H1 (cell line): ENCODE results near the gene KLHL28. TPM values are rescaled to one million over a fixed set of nuclear protein-coding genes. Genes with fewer than 3 reads are reported as not detected.

Experiments used
- CTCF ChIA-PET: fragments of 300-600 bp; sonication (Branson Sonifier 250); formaldehyde crosslinking; loops from one replicate; lab custom pipeline; 2021; ENCODE audit not compliant: partially characterized antibody; lab: Charles Lee
- POLR2A ChIA-PET: fragments of 300-600 bp; sonication (Branson Sonifier 250); formaldehyde crosslinking; loops from one replicate; lab custom pipeline; 2021; ENCODE audit warnings: inconsistent platforms; ENCODE audit not compliant: partially characterized antibody; lab: Charles Lee
- DNase-seq, 2 experiments: peaks; one replicate each; pipeline versions ENCODE4 v3.0.0 to v3.0.0-alpha.2; 2010 to 2022; ENCODE audit warnings: low spot score in 2 of 2, low read depth in 1 of 2, mixed read lengths in 1 of 2
- FAIRE-seq: peaks from 2 replicates; lab custom pipeline; 2011; peaks lifted over from hg19 to GRCh38; lab: Jason Lieb, UNC
- H2AFZ ChIP-seq: 2 replicates; pipeline ENCODE4 v1.8.1; 2012; ENCODE audit warnings: low read length, inconsistent platforms
- H2AK5ac ChIP-seq: 2 replicates; pipeline ENCODE4 v1.6.1; 2013; ENCODE audit warnings: low read depth, low read length
- H2BK120ac ChIP-seq: replicated peaks from 2 replicates; pipeline ENCODE3; 2013; ENCODE audit warnings: low read depth, low read length, inconsistent platforms
- H2BK12ac ChIP-seq: 2 replicates; pipeline ENCODE4 v1.6.1; 2013; ENCODE audit warnings: low read depth, low read length
- H2BK15ac ChIP-seq: 2 replicates; pipeline ENCODE4 v1.6.1; 2013; ENCODE audit warnings: low read length
- H2BK20ac ChIP-seq: 2 replicates; pipeline ENCODE4 v1.6.1; 2013; ENCODE audit warnings: low read length
- H2BK5ac ChIP-seq: 2 replicates; pipeline ENCODE4 v1.6.1; 2013; ENCODE audit warnings: low read depth, low read length
- H3K14ac ChIP-seq: 2 replicates; pipeline ENCODE4 v1.6.1; 2013; ENCODE audit warnings: inconsistent platforms; ENCODE audit not compliant: insufficient read length
- H3K18ac ChIP-seq: 2 replicates; pipeline ENCODE4 v1.6.1; 2013; ENCODE audit warnings: low read length; ENCODE audit errors: extremely low read depth
- H3K23ac ChIP-seq: 2 replicates; pipeline ENCODE4 v1.6.1; 2013; ENCODE audit warnings: inconsistent platforms; ENCODE audit not compliant: insufficient read length
- H3K23me2 ChIP-seq: 2 replicates; pipeline ENCODE4 v1.6.1; 2013; ENCODE audit warnings: low read depth, low read length
- H3K27ac ChIP-seq: 2 replicates; pipeline ENCODE4 v1.6.1; 2011; ENCODE audit warnings: low read depth, low read length, inconsistent platforms
- H3K27me3 ChIP-seq, 4 experiments: replicated peaks in 1 of 4; 1 replicate in 1 of 4; 2 replicates in 3 of 4; pipeline versions ENCODE4 v1.6.1 to v1.8.1; 2011 to 2013; ENCODE audit warnings: low read length in 3 of 4, mild to moderate bottlenecking in 3 of 4, inconsistent platforms in 2 of 4, mixed read lengths in 2 of 4, moderate library complexity in 1 of 4; ENCODE audit not compliant: control insufficient read depth in 3 of 4, insufficient read depth in 3 of 4; ENCODE audit errors: extremely low read depth in 1 of 4
- H3K36me3 ChIP-seq, 4 experiments: 2 replicates each; pipeline versions ENCODE4 v1.6.1 to v1.8.1; 2011 to 2013; ENCODE audit warnings: mild to moderate bottlenecking in 4 of 4, low read length in 3 of 4, moderate library complexity in 2 of 4, control low read depth in 1 of 4, inconsistent platforms in 1 of 4; ENCODE audit not compliant: insufficient read depth in 4 of 4, control insufficient read depth in 2 of 4
- H3K4ac ChIP-seq: replicated peaks from 2 replicates; pipeline ENCODE3; 2013; ENCODE audit warnings: low read length, low read depth, mixed read lengths, inconsistent platforms; ENCODE audit not compliant: insufficient read length
- H3K4me1 ChIP-seq, 4 experiments: replicated peaks in 1 of 4; 1 replicate in 1 of 4; 2 replicates in 3 of 4; pipeline versions ENCODE4 v1.6.1 to v1.8.1; 2011 to 2013; ENCODE audit warnings: low read length in 3 of 4, inconsistent platforms in 2 of 4, mixed read lengths in 1 of 4; ENCODE audit not compliant: insufficient read depth in 4 of 4, control insufficient read depth in 3 of 4
- H3K4me2 ChIP-seq, 2 experiments: 2 replicates each; pipeline versions ENCODE4 v1.6.1 to v1.8.1; 2011 to 2013; ENCODE audit warnings: low read depth in 2 of 2, low read length in 2 of 2, control low read depth in 1 of 2, inconsistent platforms in 1 of 2, mild to moderate bottlenecking in 1 of 2; ENCODE audit not compliant: insufficient read depth in 1 of 2
- H3K4me3 ChIP-seq, 4 experiments: fragments of 200-600, 300-600 bp in 1 of 4; sonication (generic), shearing (Covaris generic), sonication (Bioruptor Twin) in 1 of 4; 2 replicates each; pipeline versions ENCODE4 v1.5.1 to v1.8.1; 2011 to 2016; ENCODE audit warnings: low read length in 4 of 4, low read depth in 3 of 4, control low read depth in 2 of 4, inconsistent platforms in 2 of 4, mild to moderate bottlenecking in 2 of 4, mixed read lengths in 1 of 4, moderate library complexity in 1 of 4; ENCODE audit not compliant: insufficient read depth in 2 of 4; ENCODE audit errors: extremely low read depth in 1 of 4
- H3K56ac ChIP-seq: replicated peaks from 2 replicates; pipeline ENCODE3; 2013; ENCODE audit warnings: low read depth, mild to moderate bottlenecking, mixed read lengths, low read length, inconsistent platforms; ENCODE audit not compliant: insufficient read length
- H3K79me1 ChIP-seq: 2 replicates; pipeline ENCODE4 v1.6.1; 2013; ENCODE audit warnings: low read depth, low read length, control low read depth
- H3K79me2 ChIP-seq, 2 experiments: 2 replicates each; pipeline versions ENCODE4 v1.6.1 to v1.8.1; 2012 to 2013; ENCODE audit warnings: low read length in 2 of 2, mild to moderate bottlenecking in 2 of 2, inconsistent platforms in 1 of 2; ENCODE audit not compliant: insufficient read depth in 2 of 2, control insufficient read depth in 1 of 2
- H3K9ac ChIP-seq, 4 experiments: replicated peaks in 1 of 4; 1 replicate in 1 of 4; 2 replicates in 3 of 4; pipeline versions ENCODE4 v1.6.1 to v1.8.1; 2011 to 2013; ENCODE audit warnings: low read depth in 3 of 4, low read length in 3 of 4, control low read depth in 2 of 4, mild to moderate bottlenecking in 2 of 4, moderate library complexity in 2 of 4, inconsistent platforms in 1 of 4; ENCODE audit errors: extremely low read depth in 1 of 4
- H3K9me3 ChIP-seq, 2 experiments: 2 replicates each; pipeline versions ENCODE4 v1.6.1 to v1.8.1; 2012 to 2013; ENCODE audit warnings: mild to moderate bottlenecking in 2 of 2, moderate library complexity in 2 of 2, control low read depth in 1 of 2, inconsistent platforms in 1 of 2, low read depth in 1 of 2, low read length in 1 of 2, mixed read lengths in 1 of 2; ENCODE audit not compliant: insufficient read depth in 2 of 2
- H4K20me1 ChIP-seq, 2 experiments: replicated peaks in 1 of 2; 2 replicates each; pipeline versions ENCODE3 to v1.8.1; 2011 to 2013; ENCODE audit warnings: inconsistent platforms in 2 of 2, low read length in 2 of 2, mild to moderate bottlenecking in 1 of 2; ENCODE audit not compliant: insufficient read depth in 2 of 2, control insufficient read depth in 1 of 2
- H4K5ac ChIP-seq: 2 replicates; pipeline ENCODE4 v1.6.1; 2013; ENCODE audit warnings: low read length, low read depth, mixed read lengths, inconsistent platforms; ENCODE audit not compliant: insufficient read length
- H4K8ac ChIP-seq: 2 replicates; pipeline ENCODE4 v1.8.0; 2013; ENCODE audit warnings: mild to moderate bottlenecking, moderate library complexity, low read length, inconsistent platforms; ENCODE audit not compliant: insufficient read depth; ENCODE audit errors: extremely low read depth
- H4K91ac ChIP-seq: replicated peaks from 2 replicates; pipeline ENCODE3; 2013; ENCODE audit warnings: low read length, mixed read lengths, inconsistent platforms; ENCODE audit not compliant: insufficient read length
- BRCA1 ChIP-seq: IDR thresholded peaks from 2 replicates; pipeline ENCODE4 v1.6.1; 2012; ENCODE audit warnings: low read depth, low read length, improper control_type of control experiment
- RXRA ChIP-seq: IDR thresholded peaks from 2 replicates; pipeline ENCODE4 v1.6.1; 2011; ENCODE audit warnings: low read depth, mild to moderate bottlenecking, low read length, moderate library complexity; ENCODE audit not compliant: insufficient read depth
- SP2 ChIP-seq: IDR thresholded peaks from 2 replicates; pipeline ENCODE4 v1.6.1; 2012; ENCODE audit warnings: mild to moderate bottlenecking, low read length, inconsistent platforms
- SUZ12 ChIP-seq: fragments of 200-600 bp; sonication (generic); IDR thresholded peaks from 2 replicates; pipeline ENCODE4 v1.6.1; 2012; ENCODE audit warnings: mild to moderate bottlenecking, inconsistent platforms, low read length, moderate library complexity, mixed read lengths
- TCF12 ChIP-seq: IDR thresholded peaks from 2 replicates; pipeline ENCODE4 v1.6.1; 2011; ENCODE audit warnings: low read depth, mild to moderate bottlenecking, low read length
- WGBS, 2 experiments: shearing (Covaris generic) in 1 of 2; methylation state at CpG; one replicate each; pipeline versions ENCODE4 v1.1.6 to v1.1.7; 2013 to 2015; ENCODE audit warnings: low lambda C conversion rate in 2 of 2, mixed read lengths in 2 of 2, inconsistent platforms in 1 of 2, low coverage in 1 of 2, missing lambda C conversion rate in 1 of 2; ENCODE audit not compliant: insufficient replicate concordance in 2 of 2, insufficient coverage in 1 of 2, insufficient read length in 1 of 2; ENCODE audit errors: extremely low coverage in 1 of 2, missing lambda C conversion rate in 1 of 2; 5-methylcytosine and 5-hydroxymethylcytosine counted together
- polyA plus RNA-seq, 7 experiments: library from polyadenylated mRNA; depleted of rRNA in 3 of 7; stranded (reverse) in 5 of 7; unstranded in 2 of 7; fragments of >200 nt in 5 of 7; fragments of 200-250 nt in 2 of 7; gene quantifications; 1 replicate in 5 of 7; 2 replicates in 1 of 7; 4 replicates in 1 of 7; pipeline versions ENCODE4 v1.2.1 to v1.2.3, GENCODE V29; 2011 to 2013; ENCODE audit warnings: missing spikeins in 2 of 7, mixed read lengths in 2 of 7
- total RNA-seq: library from RNA; stranded (reverse); fragmentation: NEBNext Ultra II Directional; extraction: Animal tissue kit (Norgen Biotek cat#: 25700); gene quantifications from 2 replicates; pipeline ENCODE4 v1.2.1, GENCODE V29; 2021

The KLHL28 gene
- total and polyA plus RNA-seq, 2 of the 8 experiments (the other 6 are each of a cell fraction or from before 2014, with no cell fraction given): 3.3 to 10.5 TPM

GRCh38 chr14:44895716-44896115, 66.0 kb downstream of the KLHL28 start:
- H2AK5ac ChIP-seq: no peak overlapping the region
- H3K56ac ChIP-seq: no peak overlapping the region
- CTCF ChIA-PET: interaction anchor here (1.1 to 1.6 kb wide), 3 partner anchors 18 to 357 kb away, joined by 3 to 5 read pairs (median 3); partner anchors contain the start of gene MIS18BP1
- no peak overlapping the region for H3K4ac ChIP-seq
- no peak overlapping the region for H2BK12ac ChIP-seq
- no peak overlapping the region for H2BK5ac ChIP-seq
- no peak overlapping the region for H4K91ac ChIP-seq
- no peak overlapping the region for H3K4me2 ChIP-seq
- DNase-seq: no peak
- no peaks in the 10 kb centered on the region for H3K23me2 ChIP-seq
- no peak overlapping the region for H3K14ac ChIP-seq
- no peak overlapping the region for H2AFZ ChIP-seq
- H3K36me3 ChIP-seq: no peaks in the 10 kb centered on the region
- no peak overlapping the region for H2BK15ac ChIP-seq
- H3K27me3 ChIP-seq: no peaks in the 10 kb centered on the region
- WGBS, 2 experiments: 96% methylated on average over 2 of the region's 2 CpGs; no CpG with 5 or more reads in 1 of the 2 experiments
- no peaks in the 10 kb centered on the region for H3K79me2 ChIP-seq
- no peak overlapping the region for H3K18ac ChIP-seq
- no peak overlapping the region for H3K27ac ChIP-seq
- H3K9me3 ChIP-seq: no peaks in the 10 kb centered on the region; a peak in 1 of 4 replicates
- no peaks in the 10 kb centered on the region for H3K4me1 ChIP-seq
- H4K5ac ChIP-seq: no peak overlapping the region
- POLR2A ChIA-PET: no interaction called here
- H3K23ac ChIP-seq: no peak overlapping the region
- no peak overlapping the region for H4K8ac ChIP-seq
- no peak overlapping the region for H3K9ac ChIP-seq
- H4K20me1 ChIP-seq: no peaks in the 10 kb centered on the region
- no peak overlapping the region for H3K4me3 ChIP-seq
- no peaks in the 10 kb centered on the region for H3K79me1 ChIP-seq
- H2BK120ac ChIP-seq: no peak overlapping the region
- no peak overlapping the region for H2BK20ac ChIP-seq
- no peak for FAIRE-seq
- TF ChIP-seq BRCA1 (no peak), TCF12 (no peak), RXRA (no peak), SP2 (no peak), SUZ12 (no peak)
